22Rv1 (cell line): ENCODE results near the gene FMN1.

Experiments used
- CTCF ChIP-seq: fragments of 450-650 bp; IDR thresholded peaks from 2 replicates; pipeline ENCODE4 v1.5.1; 2017; ENCODE audit warnings: mild to moderate bottlenecking
- ZFX ChIP-seq: fragments of 450-650 bp; IDR thresholded peaks from 2 replicates; pipeline ENCODE4 v1.6.1; 2017; ENCODE audit warnings: antibody characterized with exemption, borderline replicate concordance

DNA sequence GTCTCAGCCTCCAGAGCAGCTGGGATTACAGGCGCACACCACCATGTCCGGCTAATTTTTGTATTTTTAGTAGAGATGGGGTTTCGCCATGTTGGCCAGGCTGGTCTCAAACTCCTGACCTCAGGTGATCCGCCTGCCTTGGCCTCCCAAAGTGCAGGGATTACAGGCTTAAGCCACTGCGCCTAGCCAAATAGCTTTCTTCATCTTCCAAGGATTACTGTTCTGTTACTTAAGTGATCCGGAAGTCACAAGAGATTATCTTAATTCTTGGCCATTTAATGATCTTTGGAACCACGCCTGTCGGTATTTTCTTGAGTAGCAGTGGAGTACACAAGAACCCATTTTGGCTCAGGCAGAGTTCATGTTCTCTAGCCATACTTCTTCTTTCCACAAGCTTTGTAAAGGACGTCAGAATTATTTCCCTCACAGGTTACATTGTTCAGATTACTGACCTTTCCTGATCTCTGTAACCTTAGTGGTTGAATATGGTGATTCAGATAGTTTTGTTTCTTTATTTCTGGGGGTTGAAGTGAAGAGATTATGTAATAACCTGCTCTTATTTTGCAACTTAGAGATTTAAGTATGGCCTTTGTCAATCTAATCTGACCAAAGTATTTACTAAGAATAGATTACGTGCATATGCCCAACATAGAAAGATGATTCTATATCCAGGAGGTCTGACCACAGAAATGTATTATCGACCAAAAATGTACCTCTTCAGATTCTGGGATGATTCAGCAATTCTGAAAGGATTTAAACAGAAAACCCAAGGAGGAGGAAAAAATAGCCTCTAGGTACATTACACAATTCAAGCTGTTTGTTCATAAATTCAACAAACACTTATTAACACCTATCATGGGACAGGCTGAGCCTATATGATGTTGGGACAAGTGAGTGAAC lies 344.5 kb downstream of the FMN1 start:
- TF ChIP-seq ZFX = no peak
- no peak for TF ChIP-seq CTCF
